ENCODE results near the gene SRRM5. TPM values are rescaled to one million over a fixed set of nuclear protein-coding genes. Genes with fewer than 3 reads are reported as not detected.
"Not testable (repeated sequence)": the region's sequence is repeated elsewhere in the genome, so short reads cannot be mapped to it uniquely, and the experiment has no call there.

SRRM5 gene
- total RNA-seq, 1 donor from 2014 or later: 0.12 TPM

- ATAC-seq: no peak
Measured at GRCh38 chr19:43591904-43592772, 19.8 kb upstream of the SRRM5 start.

DNA sequence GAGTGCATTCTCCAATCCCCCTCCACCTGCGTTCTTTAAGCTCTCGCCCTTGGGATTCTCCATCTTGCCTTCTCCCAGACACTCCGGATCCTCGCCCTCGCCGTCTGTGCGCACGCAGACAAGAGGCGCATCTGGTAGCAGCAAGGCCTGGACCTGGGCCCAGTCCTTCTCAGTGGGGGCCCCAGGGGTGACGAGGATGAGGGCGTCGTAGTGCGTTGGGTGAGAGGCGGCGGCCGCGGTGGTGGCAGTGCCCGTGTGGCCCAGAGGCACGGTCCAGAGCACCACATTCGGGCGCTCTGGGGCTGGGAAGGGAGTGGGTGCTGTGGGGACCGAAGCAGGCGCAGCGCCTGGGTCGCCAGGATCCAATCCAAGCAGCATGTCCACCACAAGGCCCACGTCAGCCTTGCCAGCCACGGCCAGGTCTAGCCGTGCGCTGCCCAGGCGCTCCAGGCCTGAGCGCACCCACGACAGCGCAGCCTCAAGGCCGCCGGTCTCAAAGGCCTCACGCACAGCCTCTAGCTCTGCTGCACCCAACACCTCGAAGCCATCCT, 19.0 kb upstream of the SRRM5 start:
- ATAC-seq: no peak

GRCh38 chr19:43594081-43594697, 17.7 kb upstream of the SRRM5 start:
- no peak for ATAC-seq

GRCh38 chr19:43594710-43595604, 16.9 kb upstream of the SRRM5 start:
- ATAC-seq: peak; percentile 45

- peak; percentile 1 for ATAC-seq
Measured at GRCh38 chr19:43595605-43595998, 16.3 kb upstream of the SRRM5 start.

- ATAC-seq: peak; percentile 91
Measured at GRCh38 chr19:43595999-43596841, 15.7 kb upstream of the SRRM5 start, which contains the start of the genes IRGQ and ZNF576. Gene IRGQ (minus strand): TSS chr19:43596134. CDS start chr19:43595338, 796 bp downstream. Gene ZNF576 (plus strand): TSS chr19:43596595. CDS start chr19:43597109, 514 bp downstream.

- ATAC-seq: no peak
Measured at GRCh38 chr19:43596842-43597461, 14.9 kb upstream of the SRRM5 start.

GRCh38 chr19:43597876-43598275, 14.0 kb upstream of the SRRM5 start:
- no peak for ATAC-seq

DNA sequence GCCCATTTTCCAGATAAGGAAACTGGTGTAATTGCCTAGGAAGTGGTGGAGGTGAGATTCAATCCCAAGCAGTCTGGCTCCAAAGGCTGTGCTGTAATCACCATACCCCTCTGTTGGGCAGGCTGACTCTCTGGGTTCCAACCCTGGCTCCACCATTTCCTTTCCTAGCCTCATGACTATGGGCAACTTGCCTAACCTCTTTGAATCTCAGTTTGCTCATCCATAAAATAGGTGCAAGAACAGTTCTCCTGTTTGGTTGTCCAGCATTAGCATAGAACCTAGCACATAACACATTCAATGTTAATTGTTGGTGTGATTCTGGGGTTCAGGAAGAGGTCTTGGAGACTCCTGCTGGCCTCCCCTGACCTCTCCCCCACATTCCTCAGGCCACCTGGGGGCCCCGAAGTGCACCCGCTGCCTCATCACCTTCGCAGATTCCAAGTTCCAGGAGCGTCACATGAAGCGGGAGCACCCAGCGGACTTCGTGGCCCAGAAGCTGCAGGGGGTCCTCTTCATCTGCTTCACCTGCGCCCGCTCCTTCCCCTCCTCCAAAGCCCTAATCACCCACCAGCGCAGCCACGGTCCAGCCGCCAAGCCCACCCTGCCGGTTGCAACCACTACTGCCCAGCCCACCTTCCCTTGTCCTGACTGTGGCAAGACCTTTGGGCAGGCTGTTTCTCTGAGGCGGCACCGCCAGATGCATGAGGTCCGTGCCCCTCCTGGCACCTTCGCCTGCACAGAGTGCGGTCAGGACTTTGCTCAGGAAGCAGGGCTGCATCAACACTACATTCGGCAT, 13.2 kb upstream of the SRRM5 start:
- ATAC-seq: no peak

DNA sequence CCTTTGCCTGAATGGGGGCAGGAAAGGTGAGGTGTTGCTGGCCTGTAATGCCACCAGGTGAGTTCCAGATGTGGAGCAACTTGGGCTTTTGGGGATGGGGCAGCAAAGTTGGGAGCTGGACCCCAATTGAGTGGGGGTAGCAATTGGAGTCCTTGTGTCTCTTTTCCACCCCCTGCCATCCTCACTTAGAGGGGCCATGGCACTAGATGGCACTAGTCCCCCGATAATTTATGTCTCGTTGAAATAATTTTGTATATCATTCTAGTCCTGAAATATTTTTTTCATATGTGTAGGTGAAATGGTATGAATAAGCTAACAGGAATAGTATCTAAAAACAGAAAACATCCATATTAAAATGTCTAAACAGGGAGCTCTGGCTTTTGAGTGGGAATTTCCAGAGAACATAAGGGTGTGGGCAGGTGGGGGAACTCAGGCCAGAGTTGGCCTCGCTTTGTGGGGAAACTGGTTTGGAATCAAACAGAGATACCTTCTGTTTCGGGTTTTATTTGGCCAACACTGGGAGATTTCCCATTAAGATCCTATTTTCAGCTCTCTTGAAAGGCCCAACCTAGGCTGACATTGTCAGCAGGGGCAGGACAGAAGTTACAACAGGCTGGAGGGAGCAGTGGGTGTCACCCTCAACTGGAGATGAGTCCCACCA, 12.1 kb upstream of the SRRM5 start:
- ATAC-seq: no peak

GRCh38 chr19:43600326-43600725, 11.6 kb upstream of the SRRM5 start:
- not testable (repeated sequence) for ATAC-seq

DNA sequence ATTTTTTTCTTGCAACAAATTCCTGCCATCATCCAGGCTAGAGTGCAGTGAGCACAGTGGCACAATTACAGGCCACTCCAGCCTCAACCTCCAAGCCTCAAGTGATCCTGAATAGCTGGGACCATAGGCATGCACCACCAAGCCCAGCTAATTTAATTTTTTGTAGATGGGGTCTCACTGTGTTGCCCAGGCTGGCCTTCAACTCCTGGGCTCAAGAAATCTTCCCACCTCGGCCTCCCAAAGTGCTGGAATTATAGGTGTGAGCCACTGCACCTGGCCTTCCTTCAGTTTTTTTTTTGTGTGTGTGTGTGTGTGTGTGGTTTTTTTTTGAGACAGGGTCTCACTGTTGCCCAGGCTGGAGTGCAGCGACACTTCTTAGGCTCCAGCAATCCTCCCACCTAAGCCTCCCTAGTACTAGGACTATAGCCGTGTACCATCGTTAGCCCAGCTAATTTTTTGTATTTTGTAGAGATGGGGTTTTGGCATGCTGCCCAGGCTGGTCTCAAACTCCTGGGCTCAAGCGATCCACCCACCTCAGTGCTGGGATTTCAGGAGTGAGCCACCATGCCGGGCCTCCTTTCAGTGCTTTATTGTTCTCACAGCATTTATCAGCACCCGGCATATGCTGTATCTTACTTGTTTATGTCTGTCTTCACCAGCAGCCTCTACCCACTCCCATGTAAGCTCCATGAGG, 5.9 kb upstream of the SRRM5 start:
- ATAC-seq: no peak

GRCh38 chr19:43606569-43607229, 5.2 kb upstream of the SRRM5 start:
- ATAC-seq: peak; percentile 58

DNA sequence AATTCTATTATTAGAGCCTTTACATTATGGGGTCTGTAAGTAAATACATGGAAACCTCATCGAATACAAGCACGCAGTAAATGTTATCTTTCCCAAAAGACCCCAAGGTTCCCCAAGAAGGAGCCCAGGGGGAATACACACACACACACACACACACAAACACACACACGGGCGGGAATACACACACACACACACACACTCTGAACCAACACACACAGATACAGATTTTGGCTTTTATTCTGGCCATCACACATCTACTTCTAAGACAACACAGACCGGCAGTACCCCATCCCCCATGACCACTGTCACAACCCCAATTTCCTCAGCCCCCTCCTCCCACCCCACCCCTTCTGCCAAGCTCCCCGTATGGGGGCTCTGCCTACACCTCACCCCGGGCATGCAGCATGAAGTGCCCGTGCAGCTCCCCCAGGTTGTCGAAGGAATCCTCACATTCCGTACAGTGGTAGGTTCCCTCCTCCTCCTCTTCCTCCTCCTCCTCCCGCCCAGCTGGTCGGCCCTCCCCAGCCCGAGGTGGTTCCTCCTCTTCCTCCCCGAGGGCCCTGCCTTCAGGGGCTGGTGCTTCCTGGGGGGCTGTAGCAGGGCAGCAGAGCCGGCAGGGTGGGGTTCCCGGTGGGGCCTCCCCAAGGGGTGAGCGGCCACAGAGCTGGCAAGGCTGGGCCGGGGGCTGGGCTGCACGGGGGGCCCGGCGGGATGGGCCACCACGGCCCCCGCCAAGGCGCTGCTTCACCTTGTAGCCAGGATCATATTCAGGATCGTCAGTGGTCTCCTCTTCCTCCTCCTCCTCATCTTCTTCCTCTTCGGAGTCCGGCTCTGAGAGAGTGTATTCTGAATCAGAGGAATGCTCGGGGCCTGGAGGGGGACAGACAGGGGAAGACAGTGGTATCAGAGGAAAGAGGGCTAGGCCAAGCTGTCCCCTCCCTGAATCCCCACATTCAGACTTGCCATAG, 4.4 kb upstream of the SRRM5 start:
- ATAC-seq: peak; percentile 17

DNA sequence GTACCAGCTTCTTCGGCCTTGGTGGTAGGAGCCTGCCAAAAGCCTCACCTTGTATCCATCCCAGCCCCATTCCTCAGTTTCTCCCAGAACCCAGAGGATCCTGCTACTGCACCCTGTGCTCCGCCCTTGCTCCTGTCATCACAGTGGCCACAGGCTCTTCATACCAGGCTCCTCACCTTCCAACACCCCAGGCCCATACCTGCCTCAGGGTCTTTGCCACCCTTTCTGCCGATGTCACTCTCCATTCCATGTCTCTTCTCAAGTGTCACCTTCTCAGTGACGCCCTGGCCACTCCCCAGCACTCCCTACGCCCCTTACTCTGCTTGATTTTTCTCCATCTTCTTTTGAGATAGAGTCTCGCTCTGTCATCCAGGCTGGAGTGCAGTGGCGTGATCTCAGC, 2.0 kb upstream of the SRRM5 start:
- no peak for ATAC-seq

GRCh38 chr19:43610493-43610892, 1.4 kb upstream of the SRRM5 start:
- ATAC-seq: no peak

- no peak for ATAC-seq
Measured at GRCh38 chr19:43612374-43612773, 486 bp downstream of the SRRM5 start.

Measured in esophagus mucosa (tissue), 1 donor.